Calu3 (cell line): Measurements from ENCODE around the gene GTF3C6. TPM values are rescaled to one million over a fixed set of nuclear protein-coding genes. Genes with fewer than 3 reads are reported as not detected.

Experiments used
- BruUV-seq: library from RNA; stranded (reverse); fragments of 400-500 nt; replicated peaks from 2 replicates; lab custom pipeline; 2021; lab: Mats Ljungman, UMichigan
- CTCF ChIA-PET: fragments of 300-600 bp; sonication (Branson Sonifier 250); formaldehyde crosslinking; loops from one replicate; lab custom pipeline; 2022; ENCODE audit warnings: antibody characterized with exemption; lab: Charles Lee
- DNase-seq: peaks from one replicate; pipeline ENCODE4 v3.0.0; 2022
- H3K27ac Mint-ChIP-seq: one replicate; pipeline ENCODE4 v1.8.0; 2022; ENCODE audit warnings: mixed read lengths; ENCODE audit not compliant: unreplicated experiment
- H3K27me3 Mint-ChIP-seq: one replicate; pipeline ENCODE4 v1.8.0; 2022; ENCODE audit warnings: mixed read lengths; ENCODE audit not compliant: unreplicated experiment
- H3K36me3 Mint-ChIP-seq: one replicate; pipeline ENCODE4 v1.8.0; 2022; ENCODE audit warnings: mild to moderate bottlenecking, moderate library complexity, mixed read lengths; ENCODE audit not compliant: insufficient read depth, unreplicated experiment
- H3K4me1 Mint-ChIP-seq: one replicate; pipeline ENCODE4 v1.8.0; 2022; ENCODE audit warnings: mild to moderate bottlenecking, low read depth, mixed read lengths; ENCODE audit not compliant: unreplicated experiment
- H3K4me3 Mint-ChIP-seq: one replicate; pipeline ENCODE4 v1.8.0; 2022; ENCODE audit warnings: mild to moderate bottlenecking, low read depth, moderate library complexity, mixed read lengths; ENCODE audit not compliant: unreplicated experiment
- H3K9me3 Mint-ChIP-seq: one replicate; pipeline ENCODE4 v1.8.0; 2022; ENCODE audit warnings: low read depth, mixed read lengths; ENCODE audit not compliant: unreplicated experiment
- CTCF ChIP-seq: fragments of 200-600 bp; IDR thresholded peaks from one replicate; pipeline ENCODE4 v1.8.0; 2022; ENCODE audit warnings: antibody characterized with exemption; ENCODE audit not compliant: unreplicated experiment
- intact Hi-C: fragments of 100-400 bp; cut with micrococcal nuclease; formaldehyde crosslinking; loops from one replicate; pipeline ENCODE4 v1.10.0; 2022; ENCODE audit not compliant: unreplicated experiment
- total RNA-seq: library from RNA; stranded (reverse); gene quantifications from 2 replicates; pipeline ENCODE4 v1.2.3, GENCODE V29; 2022

The GTF3C6 gene
- total RNA-seq, 1 experiment from 2014 or later = 67.1 TPM

GRCh38 chr6:110946498-110946897, 12.0 kb upstream of the GTF3C6 start:
- H3K4me1 Mint-ChIP-seq = peaks cover 17% of the 10 kb centered on the region
- no peak for TF ChIP-seq CTCF
- intact Hi-C loops = loop anchor here (5.0 kb wide), 1 partner anchor 329 kb away; no protein-coding TSS in a partner anchor
- H3K27me3 Mint-ChIP-seq = no peaks in the 10 kb centered on the region
- no TSS peak for BruUV-seq
- H3K36me3 Mint-ChIP-seq = no peaks in the 10 kb centered on the region
- H3K9me3 Mint-ChIP-seq = no peaks in the 10 kb centered on the region
- no peak overlapping the region for H3K4me3 Mint-ChIP-seq
- no peak overlapping the region for H3K27ac Mint-ChIP-seq
- DNase-seq = no peak
- CTCF ChIA-PET = interaction anchor here (0.8 kb wide), 1 partner anchor 264 kb away, joined by 3 read pairs; no protein-coding TSS in a partner anchor

GRCh38 chr6:110949679-110950285, 8.7 kb upstream of the GTF3C6 start:
- peak; percentile 47 for TF ChIP-seq CTCF
- Mint-ChIP-seq H3K27me3 (no peaks in the 10 kb centered on the region), H3K27ac (no peak overlapping the region), H3K4me3 (no peak overlapping the region), H3K36me3 (no peaks in the 10 kb centered on the region), H3K9me3 (no peaks in the 10 kb centered on the region), H3K4me1 (peaks cover 34% of the 10 kb centered on the region)
- DNase-seq = no peak
- CTCF ChIA-PET = interaction anchor here (0.6 to 0.8 kb wide), 5 partner anchors 9 to 414 kb away, joined by 3 to 5 read pairs (median 4); partner anchors contain the start of gene GTF3C6
- BruUV-seq = no TSS peak
- intact Hi-C loops = loop anchor here (1.0 to 5.0 kb wide), 3 partner anchors 267 to 421 kb away; no protein-coding TSS in a partner anchor

GRCh38 chr6:110950440-110950839, 8.1 kb upstream of the GTF3C6 start:
- intact Hi-C loops = loop anchor here (2.0 kb wide), 1 partner anchor 422 kb away; no protein-coding TSS in a partner anchor
- Mint-ChIP-seq H3K27ac (no peak overlapping the region), H3K4me1 (peaks cover 31% of the 10 kb centered on the region), H3K4me3 (no peak overlapping the region), H3K27me3 (no peaks in the 10 kb centered on the region), H3K9me3 (no peaks in the 10 kb centered on the region), H3K36me3 (no peaks in the 10 kb centered on the region)
- CTCF ChIA-PET = interaction anchor here (0.6 kb wide), 1 partner anchor 325 kb away, joined by 4 read pairs; no protein-coding TSS in a partner anchor
- no peak for DNase-seq
- no peak for TF ChIP-seq CTCF
- BruUV-seq = no TSS peak

- no peak for DNase-seq
- H3K9me3 Mint-ChIP-seq = no peaks in the 10 kb centered on the region
- H3K27me3 Mint-ChIP-seq = no peaks in the 10 kb centered on the region
- no peak for TF ChIP-seq CTCF
- no peak overlapping the region for H3K4me3 Mint-ChIP-seq
- no TSS peak for BruUV-seq
- intact Hi-C loops = loop anchor here (2.0 kb wide), 1 partner anchor 422 kb away; no protein-coding TSS in a partner anchor
- H3K36me3 Mint-ChIP-seq = no peaks in the 10 kb centered on the region
- CTCF ChIA-PET = no interaction called here
- H3K4me1 Mint-ChIP-seq = peaks cover 31% of the 10 kb centered on the region
- H3K27ac Mint-ChIP-seq = no peak overlapping the region
Observed at GRCh38 chr6:110951008-110951407, 7.5 kb upstream of the GTF3C6 start.
